Neural progenitor cell (in vitro differentiated cells): ENCODE data around the gene HEXD. TPM values are rescaled to one million over a fixed set of nuclear protein-coding genes. Genes with fewer than 3 reads are reported as not detected.
"Not testable (repeated sequence)": the region's sequence is repeated elsewhere in the genome, so short reads cannot be mapped to it uniquely, and the experiment has no call there.

Source experiments
- DNase-seq: peaks from one replicate; pipeline ENCODE4 v3.0.0-alpha.2; 2016; ENCODE audit warnings: low spot score
- H2AFZ ChIP-seq: fragments of 200-600 bp; sonication (generic); replicated peaks from 2 replicates; pipeline ENCODE4 v1.6.1; 2016; ENCODE audit warnings: antibody characterized with exemption
- H3F3A ChIP-seq: fragments of 200-600 bp; sonication (generic); 2 replicates; pipeline ENCODE4 v1.6.1; 2016; ENCODE audit warnings: antibody characterized with exemption, low read depth
- H3K27ac ChIP-seq: fragments of 200-600 bp; sonication (generic); 2 replicates; pipeline ENCODE4 v1.5.1; 2016; ENCODE audit warnings: mild to moderate bottlenecking
- H3K27me3 ChIP-seq: fragments of 200-600 bp; sonication (generic); 2 replicates; pipeline ENCODE4 v1.6.1; 2016; ENCODE audit warnings: mild to moderate bottlenecking, moderate library complexity
- H3K36me3 ChIP-seq: fragments of 200-600 bp; sonication (generic); 2 replicates; pipeline ENCODE4 v1.5.1; 2016
- H3K4me1 ChIP-seq: fragments of 200-600 bp; sonication (generic); 2 replicates; pipeline ENCODE4 v1.6.1; 2016; ENCODE audit warnings: mixed run types
- H3K4me2 ChIP-seq: fragments of 200-600 bp; sonication (generic); 2 replicates; pipeline ENCODE4 v1.6.1; 2016
- H3K4me3 ChIP-seq: fragments of 200-600 bp; sonication (generic); 2 replicates; pipeline ENCODE4 v1.5.1; 2016
- H3K79me2 ChIP-seq: fragments of 200-600 bp; sonication (generic); 2 replicates; pipeline ENCODE4 v1.6.1; 2016; ENCODE audit warnings: low read depth
- H3K9ac ChIP-seq: fragments of 200-600 bp; sonication (generic); 2 replicates; pipeline ENCODE4 v1.6.1; 2016
- H3K9me3 ChIP-seq: fragments of 200-600 bp; sonication (generic); 2 replicates; pipeline ENCODE4 v1.5.1; 2016; ENCODE audit warnings: low read depth
- H4K20me1 ChIP-seq: fragments of 200-600 bp; sonication (generic); 2 replicates; pipeline ENCODE4 v1.6.1; 2016; ENCODE audit warnings: low read depth
- H3K27ac Mint-ChIP-seq: 3 replicates; pipeline ENCODE4 v1.8.0; 2021; ENCODE audit warnings: mixed read lengths
- H3K27me3 Mint-ChIP-seq: 2 replicates; pipeline ENCODE4 v1.8.0; 2022; ENCODE audit warnings: low read depth, mild to moderate bottlenecking, inconsistent platforms, moderate library complexity, mixed read lengths; ENCODE audit not compliant: insufficient read depth
- H3K36me3 Mint-ChIP-seq: 3 replicates; pipeline ENCODE4 v1.8.0; 2021; ENCODE audit warnings: mixed read lengths
- H3K4me1 Mint-ChIP-seq: 3 replicates; pipeline ENCODE4 v1.8.0; 2021; ENCODE audit warnings: mixed read lengths
- H3K4me3 Mint-ChIP-seq: 3 replicates; pipeline ENCODE4 v1.8.0; 2021; ENCODE audit warnings: mild to moderate bottlenecking, moderate library complexity, mixed read lengths
- H3K9me3 Mint-ChIP-seq: 3 replicates; pipeline ENCODE4 v1.8.0; 2020; ENCODE audit warnings: mixed read lengths
- CTCF ChIP-seq: fragments of 200-600 bp; sonication (generic); IDR thresholded peaks from 2 replicates; pipeline ENCODE4 v1.5.1; 2017; ENCODE audit warnings: antibody characterized with exemption, mild to moderate bottlenecking
- EZH2 ChIP-seq: fragments of 200-600 bp; sonication (generic); IDR thresholded peaks from 2 replicates; pipeline ENCODE4 v1.6.1; 2017; ENCODE audit warnings: antibody characterized with exemption, mild to moderate bottlenecking, moderate library complexity
- EZH2phosphoT487 ChIP-seq: fragments of 200-600 bp; sonication (generic); IDR thresholded peaks from 2 replicates; pipeline ENCODE4 v1.6.1; 2017; ENCODE audit warnings: antibody characterized with exemption
- total RNA-seq: library from RNA; depleted of rRNA; stranded (reverse); fragments of >200 nt; gene quantifications from 2 replicates; pipeline ENCODE4 v1.2.3, GENCODE V29; 2015; ENCODE audit warnings: low replicate concordance

The HEXD gene
- total RNA-seq, 1 donor from 2014 or later, result 22.3 TPM

DNA sequence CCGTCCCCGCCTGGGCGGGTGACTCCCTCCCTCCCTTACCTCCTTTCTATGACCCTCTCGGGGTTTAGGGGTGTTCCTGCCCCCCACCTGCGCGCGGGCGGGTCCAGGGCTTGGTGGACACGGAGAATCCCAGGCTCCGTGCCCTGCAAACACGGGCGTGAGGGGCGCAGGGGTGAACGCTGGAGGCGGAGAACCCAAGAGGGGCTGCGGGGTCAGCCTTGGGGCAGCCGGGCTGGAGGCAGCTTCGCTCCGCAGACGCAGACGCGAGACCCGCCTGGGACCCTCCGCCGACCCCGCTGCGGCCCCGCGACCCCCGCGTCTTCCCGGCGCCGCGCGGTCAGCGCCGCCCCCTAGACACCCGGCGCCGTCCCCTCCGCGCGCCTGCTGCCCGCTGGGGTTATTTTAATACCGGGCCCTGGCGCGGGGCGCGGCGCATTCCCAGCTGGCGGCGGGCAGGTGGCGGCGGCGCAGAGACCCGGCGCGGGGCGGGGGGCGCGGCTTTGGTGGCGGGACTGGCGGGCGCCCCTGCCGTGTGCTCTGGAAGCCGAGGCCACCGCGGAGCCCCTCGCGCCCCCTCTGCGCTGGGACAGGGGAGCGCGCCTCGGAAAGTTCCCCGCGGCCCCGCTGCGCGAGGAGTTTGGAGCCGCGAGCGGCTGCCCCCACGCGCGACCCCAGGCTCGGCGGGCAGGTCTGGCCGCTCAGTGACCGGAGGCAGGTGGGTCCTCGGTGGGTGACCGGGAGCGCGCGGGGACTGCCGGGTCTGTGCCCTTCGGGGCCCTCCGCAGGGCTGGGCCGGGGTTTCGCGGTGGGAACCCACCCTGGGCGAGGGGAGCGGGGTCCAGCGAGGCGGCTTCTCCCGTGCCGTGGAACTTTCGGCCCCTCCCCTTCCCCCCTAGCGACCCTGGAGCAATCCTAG is 46.6 kb upstream of the HEXD start, which contains the start of gene UTS2R:
UTS2R (plus strand) TSS at position 433 of the 916 bp plus-strand sequence. CDS start 2,560 bp downstream, outside the sequence.
- H3K36me3 Mint-ChIP-seq, result no peaks in the 10 kb centered on the region
- peak; percentile 81 for DNase-seq
- Histone ChIP-seq H3K27me3 (peaks cover 47% of the 10 kb centered on the region), H4K20me1 (no peaks in the 10 kb centered on the region), H3K4me1 (peaks cover 15% of the 10 kb centered on the region), H3K9ac (no peak within 1 kb of the TSS), H3K79me2 (no peaks in the 10 kb centered on the region), H3F3A (peaks cover 22% of the 10 kb centered on the region), H3K27ac (no peak within 1 kb of the TSS), H3K9me3 (no peaks in the 10 kb centered on the region), H3K4me3 (peak within 1 kb of the TSS; percentile 48), H3K36me3 (no peaks in the 10 kb centered on the region), H3K4me2 (peak within 1 kb of the TSS; percentile 94), H2AFZ (peak within 1 kb of the TSS; percentile 65)
- peaks cover 3% of the 10 kb centered on the region for H3K9me3 Mint-ChIP-seq
- H3K4me3 Mint-ChIP-seq, result peak within 1 kb of the TSS; percentile 79
- peaks cover 41% of the 10 kb centered on the region for H3K4me1 Mint-ChIP-seq
- TF ChIP-seq CTCF (no peak), EZH2phosphoT487 (peak; percentile 51), EZH2 (peak; percentile 67)
- peaks cover 6% of the 10 kb centered on the region for H3K27me3 Mint-ChIP-seq
- H3K27ac Mint-ChIP-seq, result no peak within 1 kb of the TSS

DNA sequence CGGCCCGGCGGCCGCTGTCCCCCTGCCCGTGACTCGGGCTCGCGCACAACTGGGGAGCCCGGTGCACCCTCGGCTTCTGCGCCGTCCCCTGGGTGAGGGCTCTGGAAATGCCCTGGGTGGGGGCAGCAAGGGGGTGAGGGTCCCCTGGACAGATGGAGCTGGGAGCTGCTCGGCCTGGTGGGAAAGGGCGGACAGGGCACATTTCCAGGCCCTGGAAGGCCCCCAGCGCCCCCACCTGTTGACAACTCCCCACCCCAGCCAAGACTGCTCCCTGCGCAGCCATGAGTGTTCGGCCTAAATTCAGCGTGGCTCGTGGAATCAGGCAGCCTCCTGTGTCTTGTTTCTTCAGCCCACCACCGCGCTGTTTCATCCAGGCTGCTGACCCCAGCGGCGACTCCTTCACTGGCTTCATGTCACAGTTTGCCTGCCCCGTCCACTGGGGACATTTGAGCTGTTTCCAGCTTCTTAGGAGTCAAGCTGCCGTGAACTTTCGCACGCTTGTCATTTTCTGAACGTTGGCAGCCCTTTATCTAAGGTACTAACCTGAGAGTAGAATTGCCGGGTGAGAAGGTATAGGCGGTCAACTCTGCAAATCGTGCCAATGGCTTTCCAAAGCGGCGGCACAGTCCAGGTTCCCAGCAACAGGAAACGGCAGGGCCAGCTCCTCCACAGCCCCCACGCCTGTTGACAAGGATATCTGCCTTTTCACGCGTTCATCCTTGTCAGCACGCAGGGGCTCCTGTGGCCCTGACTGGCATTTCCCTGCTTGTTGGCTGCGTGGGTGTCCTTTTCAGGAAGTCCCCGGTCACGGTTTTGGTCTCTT is 45.7 kb upstream of the HEXD start:
- DNase-seq, result peak; percentile 38
- Histone ChIP-seq H3K4me2 (peak overlapping the region; percentile 94), H3K27ac (no peak overlapping the region), H3K9me3 (no peaks in the 10 kb centered on the region), H3K4me1 (peaks cover 11% of the 10 kb centered on the region), H3K9ac (no peak overlapping the region), H3K4me3 (peak overlapping the region; percentile 48), H2AFZ (peak overlapping the region; percentile 65), H3K79me2 (no peaks in the 10 kb centered on the region), H3K27me3 (peaks cover 47% of the 10 kb centered on the region), H4K20me1 (no peaks in the 10 kb centered on the region), H3K36me3 (no peaks in the 10 kb centered on the region), H3F3A (peaks cover 22% of the 10 kb centered on the region)
- Mint-ChIP-seq H3K4me3 (peak overlapping the region; percentile 79), H3K36me3 (no peaks in the 10 kb centered on the region), H3K9me3 (peaks cover 3% of the 10 kb centered on the region), H3K27ac (no peak overlapping the region), H3K27me3 (peaks cover 6% of the 10 kb centered on the region), H3K4me1 (peaks cover 39% of the 10 kb centered on the region)
- TF ChIP-seq EZH2, result peak; percentile 33
- no peak for TF ChIP-seq EZH2phosphoT487
- no peak for TF ChIP-seq CTCF

GRCh38 chr17:82373072-82373452 is 45.1 kb upstream of the HEXD start:
- H3K27me3 ChIP-seq, result peaks cover 47% of the 10 kb centered on the region
- not testable (repeated sequence) for H3K36me3 Mint-ChIP-seq, H3K27ac Mint-ChIP-seq, H3K36me3 ChIP-seq, H3K9me3 ChIP-seq, H3K27ac ChIP-seq, H3K4me3 ChIP-seq, H3K79me2 ChIP-seq, H4K20me1 ChIP-seq, DNase-seq, H3K27me3 Mint-ChIP-seq, H2AFZ ChIP-seq, H3K9me3 Mint-ChIP-seq, H3K9ac ChIP-seq, H3K4me2 ChIP-seq
- H3K4me3 Mint-ChIP-seq, result peak overlapping the region; percentile 76
- H3K4me1 ChIP-seq, result peaks cover 11% of the 10 kb centered on the region
- H3K4me1 Mint-ChIP-seq, result peaks cover 33% of the 10 kb centered on the region
- peaks cover 22% of the 10 kb centered on the region for H3F3A ChIP-seq
